ENCODE results near the gene CD4.
"Not testable (repeated sequence)": the region's sequence is repeated elsewhere in the genome, so short reads cannot be mapped to it uniquely, and the experiment has no call there.

CD4 gene

GRCh38 chr12:6788972-6789924 is at the start of gene CD4:
Gene CD4, plus strand, starts transcription at chr12:6789528. Its CDS starts 10,611 bp downstream, at chr12:6800139.
- peak; percentile 75 for DNase-seq (ENCODE audit: low read depth)

GRCh38 chr12:6742080-6742479 is 47.2 kb upstream of the CD4 start:
- not testable (repeated sequence) for DNase-seq (ENCODE audit: low read depth)

GRCh38 chr12:6742834-6743233 is 46.5 kb upstream of the CD4 start:
- no peak for DNase-seq (ENCODE audit: low read depth)

GRCh38 chr12:6743300-6743699 is 46.0 kb upstream of the CD4 start:
- not testable (repeated sequence) for DNase-seq (ENCODE audit: low read depth)

DNA sequence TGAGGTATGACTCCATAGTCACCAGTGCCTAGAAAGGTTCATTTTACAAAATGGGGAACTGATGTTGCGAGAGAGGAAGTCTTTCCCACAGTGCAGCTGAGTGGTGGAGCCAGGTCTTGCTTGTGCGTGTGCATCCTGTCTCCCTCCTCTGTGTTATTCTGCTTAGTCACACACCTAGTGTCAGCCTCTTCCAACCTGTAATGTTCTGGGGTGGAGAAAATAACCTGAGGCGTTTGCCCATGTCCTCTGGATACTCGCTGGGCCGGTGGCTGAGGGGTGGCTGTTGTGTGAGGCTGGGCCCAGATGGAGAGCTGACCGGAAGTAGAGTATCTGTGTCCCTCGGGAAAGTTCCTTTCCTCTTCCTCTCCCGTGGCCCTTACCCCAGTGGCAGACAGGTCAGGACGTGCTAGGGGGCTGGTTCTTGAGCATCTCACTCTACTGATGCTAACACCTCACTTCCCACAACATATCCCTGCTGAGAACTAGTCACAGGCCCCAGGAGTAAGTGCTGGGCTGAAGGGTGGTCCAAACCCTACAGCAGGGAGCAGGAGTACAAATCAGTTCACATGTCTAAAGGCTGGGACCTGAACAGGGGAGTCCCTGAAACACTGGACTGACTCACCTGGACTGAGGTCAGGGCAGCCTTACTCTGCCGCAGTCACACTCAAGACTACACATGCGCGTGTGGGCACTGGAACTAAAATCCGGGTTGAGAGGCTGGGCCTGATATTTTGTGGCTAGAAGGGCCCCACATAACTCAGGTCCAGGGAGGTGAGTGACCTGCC is 43.4 kb upstream of the CD4 start:
- no peak for DNase-seq (ENCODE audit: low read depth)

DNA sequence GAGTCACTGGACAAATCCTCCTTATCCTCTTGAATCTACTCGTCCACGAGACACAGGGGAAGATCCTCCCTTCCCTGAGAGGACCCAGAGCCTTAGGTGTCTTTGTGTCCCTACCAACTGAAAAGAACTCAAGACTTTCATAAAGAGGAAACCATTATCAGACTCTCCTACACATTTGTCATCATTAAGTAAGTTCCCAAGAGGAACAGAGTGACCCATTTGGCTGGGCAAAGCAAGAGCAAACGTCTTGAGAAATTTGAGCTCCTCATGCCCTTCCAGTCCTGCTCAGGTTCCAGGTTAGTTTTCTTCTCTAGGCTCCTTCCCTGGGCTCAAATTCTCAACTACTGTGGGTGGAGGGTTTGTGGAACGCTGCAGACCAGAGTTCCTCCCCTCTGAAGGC is 42.1 kb upstream of the CD4 start:
- DNase-seq (ENCODE audit: low read depth), result no peak

GRCh38 chr12:6748761-6749160 is 40.6 kb upstream of the CD4 start:
- no peak for DNase-seq (ENCODE audit: low read depth)

DNA sequence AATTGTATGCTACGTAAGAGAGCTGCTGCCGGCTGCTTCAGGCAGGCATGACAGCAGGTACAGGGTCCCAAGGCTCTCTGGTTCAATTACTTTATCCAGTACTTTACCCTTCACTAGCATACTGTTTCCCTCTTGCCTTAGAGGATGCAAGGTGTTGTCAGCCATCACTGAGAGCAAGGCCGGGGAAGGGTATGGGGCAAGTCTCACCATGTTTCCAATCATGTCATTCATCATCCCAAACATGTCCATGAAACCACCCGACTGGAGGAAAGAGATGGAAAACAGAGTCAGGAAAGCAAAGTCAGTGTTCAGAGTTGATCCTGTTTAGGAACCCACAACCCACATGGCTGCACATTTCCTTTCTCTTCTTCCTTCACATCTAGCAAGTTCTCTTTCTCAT is 38.8 kb upstream of the CD4 start:
- no peak for DNase-seq (ENCODE audit: low read depth)

- no peak for DNase-seq (ENCODE audit: low read depth)
Measured at GRCh38 chr12:6751767-6752166, 37.6 kb upstream of the CD4 start.

DNA sequence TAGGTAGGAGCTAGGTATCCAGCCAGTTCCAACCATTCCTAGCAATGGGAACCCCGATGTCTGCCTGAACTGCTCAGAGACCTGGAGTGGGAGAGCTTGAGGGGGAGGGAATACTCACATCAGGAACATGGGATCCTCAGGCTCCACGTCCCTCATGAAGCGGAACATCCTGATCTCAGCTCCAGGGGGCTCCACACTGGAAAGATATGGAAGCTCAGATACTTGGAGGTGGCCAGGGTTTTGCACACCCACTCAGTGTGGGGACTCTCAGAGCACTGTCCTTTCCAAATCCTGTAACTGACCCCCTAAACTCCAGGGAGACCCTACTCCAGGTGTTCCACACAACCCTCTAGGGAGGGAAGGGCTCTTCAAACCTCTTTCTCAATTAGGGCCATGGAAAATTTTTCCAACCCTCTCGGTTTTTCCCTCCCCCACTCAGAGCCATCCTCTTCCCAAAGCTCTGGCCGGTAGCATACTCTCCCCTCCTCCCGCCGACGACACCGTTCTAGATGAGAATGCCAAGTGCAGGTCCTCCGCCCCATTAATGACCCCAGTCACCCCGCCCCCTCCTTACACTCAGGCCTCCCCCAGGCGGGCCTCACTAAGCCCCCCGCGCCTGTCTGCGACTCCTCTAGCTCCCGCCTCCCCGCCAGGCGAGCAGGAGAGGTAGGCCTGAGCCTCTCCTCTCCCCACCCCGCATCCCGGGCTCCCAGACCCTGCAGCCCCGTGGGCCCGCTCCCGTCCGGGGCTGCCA is 37.0 kb upstream of the CD4 start:
- no peak for DNase-seq (ENCODE audit: low read depth)

DNA sequence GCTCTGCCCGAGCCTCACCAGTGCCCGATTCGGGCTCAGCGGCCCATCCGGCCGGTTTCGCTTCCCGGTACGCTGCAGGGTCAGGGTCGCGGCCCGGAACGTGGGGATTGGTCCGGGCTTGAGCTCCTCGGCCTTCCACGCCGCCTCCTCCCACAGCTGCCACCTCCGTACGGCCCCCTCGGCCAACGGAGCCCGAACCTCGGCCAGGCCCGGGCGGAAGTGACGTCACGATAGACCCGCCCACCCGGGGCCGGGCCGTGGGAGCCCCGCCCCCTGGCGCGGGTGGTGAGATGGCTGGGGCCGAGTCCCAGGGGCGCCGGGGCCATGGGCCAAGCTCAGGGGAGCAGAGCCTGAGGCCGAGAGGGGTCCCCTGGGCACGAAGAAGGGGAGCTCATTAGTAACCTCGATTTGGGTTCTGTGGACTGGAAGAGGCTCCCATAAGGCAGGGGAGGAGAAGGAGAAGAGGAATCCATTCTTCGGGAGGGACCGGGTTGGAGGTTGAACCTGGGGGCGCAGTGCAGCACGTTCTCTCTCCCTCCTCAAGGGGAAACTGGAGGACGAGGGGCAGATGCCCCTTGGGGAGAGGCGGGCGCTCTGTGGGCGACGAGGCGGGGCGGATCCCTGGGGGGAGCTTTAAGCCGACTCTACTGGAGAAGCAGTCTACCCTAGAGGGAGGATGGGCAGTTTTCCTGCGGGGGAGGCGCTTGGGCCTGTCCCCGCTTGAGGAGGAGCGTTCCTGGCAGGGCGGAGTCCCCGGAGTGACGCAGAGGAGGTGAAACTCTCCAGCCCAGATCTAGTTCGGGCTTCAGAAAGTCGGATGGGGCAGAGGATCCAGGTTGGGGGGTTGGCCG is 36.2 kb upstream of the CD4 start, which contains the start of gene MLF2:
Gene MLF2 (minus strand): TSS at position 221 of the 851 bp plus-strand sequence. CDS start 807 bp downstream, outside the sequence.
- DNase-seq (ENCODE audit: low read depth), result peak; percentile 96

DNA sequence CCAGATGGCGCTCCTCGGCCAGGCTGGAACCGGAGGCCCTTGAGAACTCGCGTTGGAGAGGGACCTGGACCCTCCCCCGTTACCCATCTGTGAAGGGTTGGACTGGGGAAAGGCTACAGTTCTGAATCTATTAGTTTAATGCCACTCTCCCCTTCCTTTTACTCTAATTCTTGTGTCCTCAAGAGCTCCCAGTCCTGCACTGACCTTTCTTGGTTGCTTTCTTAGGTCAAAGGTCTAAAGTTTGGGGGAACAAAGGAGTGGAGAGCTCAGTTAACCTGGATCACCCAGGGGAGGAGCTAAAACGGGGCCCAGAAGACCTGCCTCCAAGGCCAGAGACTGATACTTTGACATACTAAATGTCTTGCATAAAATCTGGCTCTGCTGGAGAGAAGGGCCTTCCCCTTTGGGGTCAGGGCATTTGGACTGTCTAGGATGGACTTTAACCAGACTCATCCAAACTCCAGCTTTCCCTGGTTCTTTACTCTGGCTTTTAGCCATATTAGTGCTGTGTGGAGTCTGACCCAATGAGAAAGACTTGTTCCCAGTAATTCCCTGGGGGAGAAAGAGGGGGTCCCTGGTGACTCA is 35.5 kb upstream of the CD4 start:
- no peak for DNase-seq (ENCODE audit: low read depth)

- no peak for DNase-seq (ENCODE audit: low read depth)
Measured at GRCh38 chr12:6754411-6754810, 34.9 kb upstream of the CD4 start.

- DNase-seq (ENCODE audit: low read depth), result no peak
Measured at GRCh38 chr12:6757028-6757690, 32.2 kb upstream of the CD4 start.

- no peak for DNase-seq (ENCODE audit: low read depth)
Measured at GRCh38 chr12:6758506-6759095, 30.7 kb upstream of the CD4 start.

DNA sequence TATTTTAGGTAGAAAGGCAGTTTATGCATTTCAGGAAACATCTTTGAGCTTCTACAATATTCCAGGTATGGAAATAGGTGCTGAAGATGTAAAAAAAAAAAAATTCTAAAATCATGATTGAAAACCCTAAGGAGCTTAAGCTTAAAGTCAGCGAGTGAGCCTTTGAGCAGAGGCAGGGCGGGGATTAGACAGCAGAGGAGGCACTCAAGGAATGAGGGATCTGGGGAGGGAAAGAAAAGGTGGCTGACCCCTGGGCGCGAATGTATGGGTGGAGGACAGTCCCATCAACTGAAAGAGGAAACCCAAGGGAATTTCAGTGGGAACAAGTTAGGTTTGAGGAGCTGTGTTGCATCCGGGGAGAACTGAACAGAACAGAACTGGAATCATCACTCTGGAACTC is 29.6 kb upstream of the CD4 start:
- DNase-seq (ENCODE audit: low read depth), result no peak

- no peak for DNase-seq (ENCODE audit: low read depth)
Measured at GRCh38 chr12:6763380-6763779, 25.9 kb upstream of the CD4 start.

- peak; percentile 50 for DNase-seq (ENCODE audit: low read depth)
Measured at GRCh38 chr12:6764011-6764828, 25.1 kb upstream of the CD4 start.

- no peak for DNase-seq (ENCODE audit: low read depth)
Measured at GRCh38 chr12:6765048-6765633, 24.2 kb upstream of the CD4 start.

All from activated T-cell treated with anti-CD3 and anti-CD28 coated beads for 48 hours (primary cell).